ENCODE data around the gene ZC3H10.
"Not testable (repeated sequence)": the region's sequence is repeated elsewhere in the genome, so short reads cannot be mapped to it uniquely, and the experiment has no call there.

ZC3H10 gene

DNA sequence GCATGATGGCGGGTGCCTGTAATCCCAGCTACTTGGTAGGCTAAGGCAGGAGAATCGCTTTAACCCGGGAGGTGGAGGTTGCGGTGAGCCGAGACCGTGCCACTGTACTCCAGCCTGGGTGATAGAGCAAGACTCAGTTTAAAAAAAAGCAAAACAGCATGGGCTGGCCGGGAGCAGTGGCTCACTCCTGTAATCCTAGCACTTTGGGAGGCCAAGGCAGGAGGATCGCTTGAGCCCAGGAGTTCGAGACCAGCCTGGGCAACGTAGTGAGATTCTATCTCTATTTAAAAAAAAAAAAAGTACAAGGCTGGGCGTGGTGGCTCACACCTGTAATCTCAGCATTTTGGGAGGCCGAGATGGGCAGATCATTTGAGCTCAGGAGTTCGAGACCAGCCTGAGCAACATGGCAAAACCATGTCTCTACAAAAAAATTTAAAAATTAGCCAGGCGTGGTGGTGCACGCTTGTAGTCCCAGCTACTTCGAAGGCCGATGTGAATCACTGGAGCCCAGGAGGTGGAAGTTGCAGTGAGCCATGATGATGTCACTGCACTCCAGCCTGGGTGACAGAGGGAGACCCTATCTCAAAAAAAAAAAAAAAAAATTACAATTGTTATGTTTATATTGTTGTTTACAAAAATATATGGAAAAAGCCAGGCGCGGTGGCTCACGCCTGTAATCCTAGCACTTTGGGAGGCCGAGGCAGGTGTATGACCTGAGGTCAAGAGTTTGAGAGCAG, 38.6 kb downstream of the ZC3H10 start:
- not testable (repeated sequence) for DNase-seq

DNA sequence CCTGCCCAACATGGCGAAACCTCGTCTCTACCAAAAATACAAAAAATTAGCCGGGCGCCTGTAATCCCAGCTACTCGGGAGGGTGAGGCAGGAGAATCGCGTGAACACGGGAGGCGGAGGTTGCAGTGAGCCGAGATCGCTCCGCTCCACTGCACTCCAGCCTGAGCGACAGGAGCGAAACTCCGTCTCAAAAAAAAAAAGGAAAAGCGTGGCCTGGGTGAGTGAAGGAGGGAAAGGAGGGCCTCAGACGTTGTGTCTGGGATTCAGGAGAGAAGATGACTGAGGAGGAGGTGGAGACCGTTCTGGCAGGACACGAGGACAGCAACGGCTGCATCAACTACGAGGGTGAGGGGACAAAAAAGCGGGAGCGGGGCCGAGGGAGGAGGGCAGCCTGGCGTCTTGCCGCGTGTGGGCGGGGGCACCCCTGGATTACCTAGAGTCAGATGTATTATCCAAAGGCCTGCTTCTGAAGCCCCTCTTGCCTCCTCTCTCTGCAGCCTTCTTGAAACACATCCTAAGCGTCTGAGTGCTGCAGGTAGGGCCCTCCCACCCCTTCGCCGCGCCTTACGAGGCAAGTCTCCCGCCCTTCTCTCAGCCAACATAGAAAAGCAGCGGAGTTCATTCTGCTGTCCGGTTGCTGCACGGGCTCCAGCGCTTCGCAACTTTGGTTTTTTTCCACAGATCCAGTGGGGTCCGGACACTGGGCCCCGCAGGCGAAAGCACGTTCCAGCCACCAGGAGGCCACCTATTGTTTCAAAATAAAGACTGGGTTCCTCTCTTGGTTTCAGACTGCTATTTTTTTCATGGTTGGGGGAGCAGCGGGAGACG, 39.3 kb downstream of the ZC3H10 start:
- peak; percentile 41 for DNase-seq

DNA sequence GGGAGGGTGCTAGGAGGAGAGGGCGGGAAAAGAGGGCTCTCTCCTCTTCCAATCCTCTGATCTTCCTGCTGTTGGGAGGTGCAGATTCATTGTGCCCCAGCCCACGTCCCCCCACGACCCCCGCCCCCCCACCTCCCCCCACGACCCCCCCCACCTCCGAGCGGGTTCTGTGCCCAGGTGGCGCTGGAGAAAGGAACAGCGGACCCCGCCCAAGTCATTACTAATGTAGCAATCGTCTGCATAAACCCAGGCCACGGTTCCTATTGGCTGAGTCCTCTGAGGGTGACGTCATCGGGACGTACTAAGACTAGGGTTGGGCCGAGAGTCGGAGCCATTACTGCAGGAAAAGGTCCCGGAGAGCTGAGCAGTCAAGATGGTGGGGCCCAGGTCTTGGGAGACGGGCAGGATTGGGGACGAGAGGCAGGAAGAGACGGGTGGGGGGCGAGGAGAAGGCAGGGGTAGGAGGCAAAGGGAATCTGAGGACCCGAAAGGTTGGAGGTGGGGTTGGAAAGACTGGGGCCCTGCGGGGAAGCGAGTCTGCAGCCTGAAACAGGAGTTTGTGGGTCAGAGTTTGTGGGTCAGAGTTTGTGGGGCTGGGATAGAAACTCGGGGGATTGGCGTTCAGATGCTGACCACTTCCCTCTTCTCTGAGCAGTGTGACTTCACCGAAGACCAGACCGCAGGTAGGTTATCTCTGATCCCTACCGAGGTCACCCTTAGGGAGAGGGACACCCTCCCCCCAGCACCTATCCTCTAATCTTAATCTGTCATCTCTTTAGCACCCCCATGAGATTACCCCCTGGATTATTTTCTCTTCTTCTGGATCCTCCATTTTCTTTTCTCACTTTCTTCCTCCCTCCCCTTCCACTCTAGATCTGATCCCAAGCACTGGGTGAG, 40.2 kb downstream of the ZC3H10 start, which contains the start of gene MYL6:
Gene MYL6, plus strand, starts transcription at position 331 of the 897 bp plus-strand sequence. Its CDS starts 43 bp downstream, at position 374.
- peak; percentile 93 for DNase-seq

DNA sequence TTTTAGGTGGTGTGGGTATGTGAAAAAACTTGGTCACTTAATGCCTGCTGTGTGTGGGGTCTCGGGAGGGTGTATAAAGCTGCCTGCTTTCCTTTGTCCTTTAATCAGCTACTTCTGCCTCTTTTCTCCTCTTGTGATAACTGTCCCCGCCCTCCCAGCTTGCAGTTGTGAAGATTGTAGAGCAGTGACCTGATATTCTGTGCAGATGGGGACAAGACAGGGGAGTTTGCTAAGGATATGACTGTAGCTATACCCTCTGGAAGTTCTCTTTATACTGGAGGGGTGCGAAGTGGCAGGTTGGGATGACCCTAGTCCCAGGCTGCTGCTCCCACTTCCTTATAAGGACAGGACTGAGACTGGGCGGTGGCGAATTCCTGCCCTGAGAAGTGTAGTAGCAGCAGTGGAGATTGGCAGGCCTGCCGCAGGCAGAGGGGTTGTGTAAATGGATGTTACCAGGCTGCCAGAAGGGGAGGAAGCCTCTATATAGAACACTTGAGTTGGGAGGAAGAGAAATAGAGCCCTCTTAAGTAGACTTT, 40.9 kb downstream of the ZC3H10 start:
- DNase-seq: no peak

DNA sequence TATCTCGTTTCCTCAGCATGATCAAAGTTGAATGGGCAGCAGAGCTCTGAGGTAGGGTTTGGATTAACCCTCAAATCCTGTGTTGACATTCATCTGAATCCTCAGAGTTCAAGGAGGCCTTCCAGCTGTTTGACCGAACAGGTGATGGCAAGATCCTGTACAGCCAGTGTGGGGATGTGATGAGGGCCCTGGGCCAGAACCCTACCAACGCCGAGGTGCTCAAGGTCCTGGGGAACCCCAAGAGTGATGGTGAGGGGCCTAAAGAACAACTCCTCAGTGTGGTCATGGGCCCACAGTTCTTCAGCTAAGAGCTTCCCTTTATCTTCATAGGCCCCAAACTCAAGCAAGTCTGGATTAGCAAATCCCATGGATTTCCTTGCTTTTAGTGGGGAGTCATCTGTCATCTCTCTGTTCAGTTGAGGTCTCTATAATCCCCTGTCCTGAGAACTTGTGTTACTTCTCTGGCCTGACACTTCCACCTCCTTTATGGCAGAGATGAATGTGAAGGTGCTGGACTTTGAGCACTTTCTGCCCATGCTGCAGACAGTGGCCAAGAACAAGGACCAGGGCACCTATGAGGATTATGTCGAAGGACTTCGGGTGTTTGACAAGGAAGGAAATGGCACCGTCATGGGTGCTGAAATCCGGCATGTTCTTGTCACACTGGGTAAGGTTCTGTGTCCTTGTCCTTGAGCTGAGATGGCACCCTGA, 41.6 kb downstream of the ZC3H10 start:
- no peak for DNase-seq

DNA sequence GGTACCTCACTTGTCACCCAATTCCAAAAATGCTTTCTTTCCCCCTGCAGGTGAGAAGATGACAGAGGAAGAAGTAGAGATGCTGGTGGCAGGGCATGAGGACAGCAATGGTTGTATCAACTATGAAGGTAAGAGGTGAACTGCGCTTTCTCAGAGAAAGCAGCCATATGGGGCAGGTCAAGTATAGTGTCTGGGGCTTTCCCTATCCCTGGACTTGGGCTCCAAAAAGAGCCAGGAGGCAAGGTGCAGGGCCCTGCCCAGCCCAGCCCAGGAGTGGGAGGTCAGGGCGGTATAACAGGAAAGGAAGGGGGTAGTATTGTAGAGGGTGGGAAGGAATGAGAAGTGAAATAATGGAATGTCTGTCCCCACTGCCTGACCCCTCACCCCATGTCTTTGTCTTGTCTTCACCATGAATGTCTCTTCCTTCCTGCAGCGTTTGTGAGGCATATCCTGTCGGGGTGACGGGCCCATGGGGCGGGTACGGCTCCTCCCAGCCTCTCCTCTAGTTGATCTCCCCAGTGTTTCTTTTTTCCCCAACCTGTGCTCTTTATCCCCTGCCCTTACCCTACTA, 42.2 kb downstream of the ZC3H10 start:
- DNase-seq: peak; percentile 59

DNA sequence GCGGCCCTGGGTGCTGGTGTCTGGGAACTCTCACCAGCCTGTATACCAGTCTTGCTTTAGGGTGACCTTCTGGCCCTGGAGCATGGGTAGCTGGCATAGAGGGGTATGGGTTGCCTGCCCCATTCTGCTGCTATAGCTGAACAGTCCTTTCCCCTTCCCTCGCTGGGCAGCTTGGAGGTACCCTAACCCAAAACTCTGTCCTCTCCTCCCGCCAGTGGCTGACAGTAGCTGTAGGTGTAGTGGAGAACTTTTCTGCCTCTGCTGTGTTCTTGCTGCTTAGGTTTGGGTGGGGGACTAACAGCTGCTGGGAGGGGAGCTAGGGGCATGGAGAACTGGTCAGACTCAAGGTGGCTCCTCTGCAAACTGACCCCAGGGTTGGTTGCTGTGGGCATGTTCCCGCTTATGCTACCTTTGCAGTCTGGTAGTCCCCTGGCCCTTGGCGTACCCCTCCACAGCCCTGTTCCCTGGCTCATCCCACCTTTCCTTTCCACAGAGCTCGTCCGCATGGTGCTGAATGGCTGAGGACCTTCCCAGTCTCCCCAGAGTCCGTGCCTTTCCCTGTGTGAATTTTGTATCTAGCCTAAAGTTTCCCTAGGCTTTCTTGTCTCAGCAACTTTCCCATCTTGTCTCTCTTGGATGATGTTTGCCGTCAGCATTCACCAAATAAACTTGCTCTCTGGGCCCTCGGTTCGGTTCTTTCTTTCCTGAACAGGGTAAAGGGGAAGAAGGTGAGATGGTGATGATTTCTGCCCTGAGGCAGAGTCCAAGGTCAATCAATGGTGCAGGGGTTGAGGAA, 43.0 kb downstream of the ZC3H10 start:
- DNase-seq: no peak

DNA sequence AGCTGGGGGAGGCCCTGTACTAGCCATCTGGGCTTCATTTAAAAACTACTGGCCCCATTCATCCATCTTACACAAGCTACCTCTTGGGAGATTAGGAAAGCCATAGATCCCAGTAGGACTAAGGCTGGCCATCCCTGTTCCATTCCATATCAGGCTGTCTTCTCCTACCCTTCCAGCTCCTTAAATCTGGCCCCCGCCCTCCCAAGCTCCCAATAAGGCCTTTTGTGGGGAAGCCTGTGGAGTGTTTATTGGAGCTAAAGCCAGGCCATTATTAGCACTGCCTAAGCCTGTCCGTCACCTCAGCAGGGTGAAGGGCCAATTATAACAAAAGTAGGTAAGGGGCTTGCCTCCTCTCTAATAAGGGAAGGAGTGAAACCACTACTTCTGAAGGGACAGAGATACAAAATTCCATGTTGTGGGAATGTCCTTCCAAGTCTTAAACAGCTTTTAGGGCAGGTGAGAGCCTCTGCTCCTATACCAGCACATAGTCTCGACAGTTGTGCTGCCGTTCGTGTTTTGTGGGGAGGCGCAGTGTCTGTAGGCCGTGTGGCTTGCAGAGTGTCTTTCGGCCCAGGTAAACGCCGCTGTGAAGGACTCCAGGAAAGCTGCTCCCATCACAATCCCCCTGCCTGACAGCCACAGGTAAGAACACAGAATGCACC, 43.8 kb downstream of the ZC3H10 start:
- no peak for DNase-seq

DNA sequence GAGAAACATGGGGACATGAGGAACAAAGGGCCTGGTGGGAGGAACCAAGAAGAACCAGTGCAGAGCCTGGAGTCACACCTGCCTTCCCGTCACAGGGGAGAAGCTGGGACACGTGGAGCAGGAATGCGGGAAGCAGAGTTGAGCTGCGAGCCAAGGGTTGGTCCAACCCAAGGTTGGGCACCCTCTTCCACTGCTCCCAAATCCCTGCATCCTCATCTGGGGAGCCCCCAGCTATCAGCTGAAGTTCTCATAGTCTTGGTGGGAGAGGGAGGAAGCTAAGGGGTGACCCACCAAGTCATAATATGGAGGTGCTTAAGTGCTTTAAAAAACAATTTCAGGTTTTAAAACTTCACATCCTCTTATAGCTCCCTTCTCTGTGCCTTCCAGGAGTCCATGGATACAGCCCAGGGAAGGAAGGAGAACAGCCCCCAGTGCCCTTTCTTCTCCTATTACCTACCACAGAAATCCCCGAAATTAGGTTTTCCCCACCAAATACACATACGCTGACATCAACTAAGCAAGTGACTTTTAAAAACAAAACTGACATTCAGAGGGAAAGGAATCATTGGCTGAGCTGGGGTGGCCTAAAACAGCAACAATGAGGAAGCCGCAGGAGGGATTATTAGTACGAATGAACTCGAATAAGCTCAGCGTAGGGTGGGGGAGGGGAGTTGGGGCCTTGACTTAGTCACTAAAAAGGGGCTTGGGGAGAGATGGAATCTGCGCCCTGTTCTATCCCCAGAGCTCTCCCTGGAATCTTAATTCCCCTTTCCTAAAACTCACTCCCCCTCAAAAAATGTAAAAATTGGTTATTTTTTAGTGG, 44.6 kb downstream of the ZC3H10 start:
- DNase-seq: no peak

DNA sequence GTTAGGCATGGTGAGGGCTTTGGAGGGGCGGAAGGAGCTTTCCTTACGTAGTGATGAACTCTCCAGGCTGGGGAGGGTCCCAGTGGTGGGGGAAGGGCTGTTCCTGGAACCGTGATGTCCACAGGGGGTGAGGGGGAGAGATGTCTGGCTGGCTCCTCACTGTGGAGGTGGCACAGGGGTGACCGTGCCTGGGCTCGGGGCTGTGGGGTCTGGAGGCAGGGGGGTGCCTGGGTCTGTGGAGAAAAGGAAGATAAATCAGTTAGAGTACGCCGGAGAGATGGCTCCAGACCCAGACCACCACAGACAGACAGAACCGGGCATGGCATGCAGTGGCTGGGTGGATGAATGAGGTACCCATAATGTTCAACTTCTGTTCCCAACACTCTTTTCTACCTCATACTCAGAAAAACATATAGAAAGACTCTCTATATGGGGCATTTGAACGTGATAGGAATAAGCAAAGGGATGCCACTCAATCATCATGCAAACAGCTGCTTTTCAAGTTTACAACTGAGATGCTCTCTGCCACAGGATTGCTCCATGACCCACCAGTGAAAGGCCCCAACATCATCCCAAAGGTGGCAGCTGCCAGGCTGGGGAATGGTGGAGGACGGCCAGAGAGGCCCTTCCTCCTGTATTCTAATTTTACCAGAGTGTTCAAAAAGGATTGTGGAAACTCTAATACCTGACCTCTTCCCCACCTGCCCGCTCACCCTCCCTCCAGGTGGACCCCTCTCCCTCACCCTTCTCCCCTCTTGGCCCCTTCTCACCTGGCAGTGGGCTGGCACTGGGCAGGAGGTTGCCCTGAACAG, 45.7 kb downstream of the ZC3H10 start:
- DNase-seq: no peak

DNA sequence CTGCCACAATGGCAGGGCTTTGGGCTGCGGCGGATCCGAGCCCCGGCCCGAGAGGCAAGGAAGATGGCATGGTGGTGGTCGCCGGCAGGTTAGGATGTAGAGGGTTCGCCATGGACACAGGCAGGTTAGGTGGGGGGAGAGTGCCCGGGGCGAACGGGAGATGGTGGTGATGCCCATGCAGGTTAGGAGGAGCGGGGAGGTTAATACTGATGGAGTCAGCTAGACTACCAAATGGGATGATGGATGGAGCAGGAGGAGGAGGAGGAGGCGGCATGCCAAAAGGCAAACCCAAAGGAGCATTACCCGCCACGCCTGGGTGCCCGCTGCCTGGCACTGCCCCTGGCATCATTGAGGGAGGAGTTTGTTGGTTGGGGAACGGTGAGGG, 46.3 kb downstream of the ZC3H10 start:
- no peak for DNase-seq

DNA sequence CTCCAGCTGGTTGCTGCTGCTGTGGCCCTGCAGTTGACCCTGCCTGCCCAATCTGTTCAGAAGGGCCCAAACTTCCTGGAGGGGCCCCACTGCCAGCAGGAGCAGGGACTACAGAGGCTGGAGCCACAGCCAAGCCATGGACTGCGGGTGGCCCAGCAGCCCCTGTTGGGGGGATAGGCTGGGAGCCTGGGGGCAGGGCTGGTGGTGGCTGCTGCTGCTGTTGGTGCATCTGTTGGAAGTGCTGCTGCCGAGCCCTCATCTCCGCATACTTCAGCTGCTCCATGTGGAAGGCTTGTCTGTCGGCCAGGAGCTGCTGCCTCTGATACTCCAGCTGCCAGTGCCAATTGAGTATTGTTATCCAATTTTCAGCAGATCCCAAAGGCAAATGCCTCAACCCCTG, 47.3 kb downstream of the ZC3H10 start:
- no peak for DNase-seq

DNA sequence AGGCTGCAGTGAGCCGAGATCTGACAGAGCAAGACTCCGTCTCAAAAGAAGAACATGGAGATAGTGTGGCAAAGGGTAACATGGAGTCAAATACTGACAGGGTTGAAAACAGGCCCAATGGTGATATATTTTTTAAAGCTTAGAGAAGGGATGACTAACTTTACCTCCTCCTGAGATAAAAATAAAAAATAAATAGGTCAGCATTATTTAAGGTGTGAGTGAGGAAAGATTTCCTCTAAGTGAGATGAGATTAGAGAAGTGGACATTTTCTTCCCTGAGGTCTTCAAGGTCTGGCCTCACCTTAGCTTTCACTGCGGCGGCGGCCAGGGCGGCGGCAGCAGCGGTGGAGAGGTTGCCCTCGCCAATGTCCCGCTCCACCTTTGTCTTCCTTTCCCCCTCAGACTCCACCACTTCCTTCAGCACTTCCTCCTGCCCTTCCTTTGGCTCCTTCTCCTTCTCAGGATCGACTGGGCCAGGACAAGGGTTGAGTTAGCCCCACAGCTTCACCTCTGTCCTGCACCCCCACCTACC, 51.2 kb downstream of the ZC3H10 start:
- DNase-seq: no peak

DNA sequence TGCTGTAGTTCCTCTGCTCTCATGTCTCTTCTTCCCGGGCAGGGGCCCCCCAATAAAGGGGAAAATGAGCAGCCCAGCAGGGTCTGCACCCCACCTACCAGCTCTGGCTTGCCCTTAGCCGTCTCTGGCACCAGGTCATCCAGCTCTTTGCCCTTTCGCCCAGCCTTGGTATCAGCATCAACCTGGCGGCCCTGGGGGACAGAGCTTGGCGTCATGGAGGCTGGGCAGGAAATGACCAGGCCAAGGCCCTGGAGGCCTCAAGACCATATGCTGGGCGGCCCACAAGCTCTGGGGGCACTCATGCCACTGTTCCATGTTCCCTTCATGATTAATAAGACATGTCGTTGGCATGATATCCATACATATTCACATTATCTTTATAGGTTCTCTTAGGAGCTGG, 54.8 kb downstream of the ZC3H10 start:
- no peak for DNase-seq

Measured in effector CD4-positive, alpha-beta T cell (primary cell).